K562 (cell line): Measurements from ENCODE around the gene TXNRD2. TPM values are rescaled to one million over a fixed set of nuclear protein-coding genes. Genes with fewer than 3 reads are reported as not detected.

Experiments
- CBX5 ChIP-seq: IDR thresholded peaks from 2 replicates; pipeline ENCODE4 v1.6.1; 2014; ENCODE audit warnings: low read depth, borderline replicate concordance
- E2F3 ChIP-seq: fragments of 250-450 bp; sonication (Bioruptor Pico); IDR thresholded peaks from 2 replicates; pipeline ENCODE4 v1.4.0; 2020; ENCODE audit warnings: mild to moderate bottlenecking
- HNRNPLL ChIP-seq: fragments of 200-400 bp; formaldehyde crosslinking; IDR thresholded peaks from 2 replicates; pipeline ENCODE4 v1.6.1; 2017; ENCODE audit warnings: low read length, low read depth, mild to moderate bottlenecking; ENCODE audit not compliant: poor library complexity, severe bottlenecking
- RBBP5 ChIP-seq: fragments of 200-600 bp; sonication (generic); IDR thresholded peaks from 2 replicates; pipeline ENCODE4 v1.6.1; 2012; ENCODE audit warnings: borderline replicate concordance, mild to moderate bottlenecking, low read length, control low read depth, inconsistent platforms; ENCODE audit not compliant: insufficient read depth, poor library complexity, severe bottlenecking
- SAFB2 ChIP-seq: fragments of 200-400 bp; formaldehyde crosslinking; IDR thresholded peaks from 2 replicates; pipeline ENCODE4 v1.6.1; 2018; ENCODE audit warnings: borderline replicate concordance, low read length, low read depth, moderate library complexity; ENCODE audit not compliant: severe bottlenecking
- STAT6 ChIP-seq: sonication (generic); formaldehyde crosslinking; IDR thresholded peaks from 2 replicates; pipeline ENCODE4 v1.8.1; 2023; ENCODE audit warnings: mild to moderate bottlenecking, missing genetic modification reagents
- VEZF1 ChIP-seq: fragments of 200-800 bp; sonication (Bioruptor generic); IDR thresholded peaks from 2 replicates; pipeline ENCODE4 v1.6.1; 2017; ENCODE audit warnings: missing genetic modification characterization, missing compliant biosample characterization
- ZBTB7A ChIP-seq: IDR thresholded peaks from 2 replicates; pipeline ENCODE4 v1.6.1; 2011; ENCODE audit warnings: low read depth, mild to moderate bottlenecking, low read length, moderate library complexity, borderline replicate concordance; ENCODE audit not compliant: control insufficient read depth
- ZFP30 ChIP-seq: fragments of 250-450 bp; sonication (Bioruptor Pico); IDR thresholded peaks from 2 replicates; pipeline ENCODE4 v1.8.0; 2022; ENCODE audit warnings: moderate library complexity, mild to moderate bottlenecking, inconsistent platforms, borderline replicate concordance
- ZNF583 ChIP-seq: fragments of 250-450 bp; sonication (Bioruptor Pico); IDR thresholded peaks from 2 replicates; pipeline ENCODE4 v1.4.0; 2020
- ZNF76 ChIP-seq: fragments of 250-450 bp; sonication (Bioruptor Pico); IDR thresholded peaks from 2 replicates; pipeline ENCODE4 v1.4.0; 2020; ENCODE audit warnings: mild to moderate bottlenecking, moderate library complexity, borderline replicate concordance
- polyA plus RNA-seq, 8 experiments: library from polyadenylated mRNA; depleted of rRNA in 4 of 8; stranded (reverse) in 5 of 8; unstranded in 3 of 8; fragments of >200 nt; fragmentation: Nextera tagmentation in 2 of 8; fragmentation: Illumina TruSeq in 1 of 8; extraction: Ambion mirVana in 2 of 8; extraction: Trizol in 1 of 8; gene quantifications; 2 replicates each; pipeline versions ENCODE4 v1.2.1 to v1.2.3, GENCODE V29; 2011 to 2014; ENCODE audit warnings: inconsistent platforms in 1 of 8, missing spikeins in 1 of 8
- total RNA-seq, 7 experiments: library from RNA; depleted of rRNA in 6 of 7; stranded (reverse); fragments of >200 nt in 6 of 7; fragmentation: Illumina TruSeq in 2 of 7; extraction: Trizol in 2 of 7; gene quantifications; 2 replicates each; pipeline versions ENCODE4 v1.2.1 to v1.2.3, GENCODE V29; 2011 to 2021; ENCODE audit warnings: low replicate concordance in 1 of 7
- TF ChIP-seq, protein P1 (sequence below): fragments of 250-450 bp; sonication (Bioruptor Pico); IDR thresholded peaks from 2 replicates; pipeline ENCODE4 v1.5.0; 2022; ENCODE audit warnings: mild to moderate bottlenecking
- TF ChIP-seq, protein P2 (sequence below): fragments of 450-650 bp; formaldehyde crosslinking; IDR thresholded peaks from 2 replicates; pipeline ENCODE4 v1.4.0; 2022; ENCODE audit warnings: missing genetic modification characterization
- TF ChIP-seq, protein P3 (sequence below): fragments of 450-650 bp; IDR thresholded peaks from 2 replicates; pipeline ENCODE4 v1.6.1; 2016; ENCODE audit warnings: borderline replicate concordance

TXNRD2 gene
- total and polyA plus RNA-seq, 9 of the 15 experiments (the other 6 are each of a cell fraction or from before 2014, with no cell fraction given): 3.3 to 80.2 (median 49.4) TPM

GRCh38 chr22:19880786-19881569 is 60.6 kb downstream of the TXNRD2 start (continued):
- TF ChIP-seq, protein P1, sequence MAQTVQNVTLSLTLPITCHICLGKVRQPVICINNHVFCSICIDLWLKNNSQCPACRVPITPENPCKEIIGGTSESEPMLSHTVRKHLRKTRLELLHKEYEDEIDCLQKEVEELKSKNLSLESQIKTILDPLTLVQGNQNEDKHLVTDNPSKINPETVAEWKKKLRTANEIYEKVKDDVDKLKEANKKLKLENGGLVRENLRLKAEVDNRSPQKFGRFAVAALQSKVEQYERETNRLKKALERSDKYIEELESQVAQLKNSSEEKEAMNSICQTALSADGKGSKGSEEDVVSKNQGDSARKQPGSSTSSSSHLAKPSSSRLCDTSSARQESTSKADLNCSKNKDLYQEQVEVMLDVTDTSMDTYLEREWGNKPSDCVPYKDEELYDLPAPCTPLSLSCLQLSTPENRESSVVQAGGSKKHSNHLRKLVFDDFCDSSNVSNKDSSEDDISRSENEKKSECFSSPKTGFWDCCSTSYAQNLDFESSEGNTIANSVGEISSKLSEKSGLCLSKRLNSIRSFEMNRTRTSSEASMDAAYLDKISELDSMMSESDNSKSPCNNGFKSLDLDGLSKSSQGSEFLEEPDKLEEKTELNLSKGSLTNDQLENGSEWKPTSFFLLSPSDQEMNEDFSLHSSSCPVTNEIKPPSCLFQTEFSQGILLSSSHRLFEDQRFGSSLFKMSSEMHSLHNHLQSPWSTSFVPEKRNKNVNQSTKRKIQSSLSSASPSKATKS (CRISPR knock-in tag): no peak
- TF ChIP-seq CBX5 (no peak), ZNF583 (CRISPR knock-in tag) (no peak), E2F3 (CRISPR knock-in tag) (no peak), STAT6 (CRISPR knock-in tag) (0 out of 2 replicates have a peak, but pooled peaks have one; percentile 32), ZFP30 (CRISPR knock-in tag) (no peak), RBBP5 (peak; percentile 14), VEZF1 (CRISPR knock-in tag) (no peak), SAFB2 (no peak), HNRNPLL (peak; percentile 97), ZBTB7A (no peak), ZNF76 (CRISPR knock-in tag) (no peak)
- TF ChIP-seq, protein P2, sequence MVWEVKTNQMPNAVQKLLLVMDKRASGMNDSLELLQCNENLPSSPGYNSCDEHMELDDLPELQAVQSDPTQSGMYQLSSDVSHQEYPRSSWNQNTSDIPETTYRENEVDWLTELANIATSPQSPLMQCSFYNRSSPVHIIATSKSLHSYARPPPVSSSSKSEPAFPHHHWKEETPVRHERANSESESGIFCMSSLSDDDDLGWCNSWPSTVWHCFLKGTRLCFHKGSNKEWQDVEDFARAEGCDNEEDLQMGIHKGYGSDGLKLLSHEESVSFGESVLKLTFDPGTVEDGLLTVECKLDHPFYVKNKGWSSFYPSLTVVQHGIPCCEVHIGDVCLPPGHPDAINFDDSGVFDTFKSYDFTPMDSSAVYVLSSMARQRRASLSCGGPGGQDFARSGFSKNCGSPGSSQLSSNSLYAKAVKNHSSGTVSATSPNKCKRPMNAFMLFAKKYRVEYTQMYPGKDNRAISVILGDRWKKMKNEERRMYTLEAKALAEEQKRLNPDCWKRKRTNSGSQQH (CRISPR knock-in tag): no peak
- TF ChIP-seq, protein P3, sequence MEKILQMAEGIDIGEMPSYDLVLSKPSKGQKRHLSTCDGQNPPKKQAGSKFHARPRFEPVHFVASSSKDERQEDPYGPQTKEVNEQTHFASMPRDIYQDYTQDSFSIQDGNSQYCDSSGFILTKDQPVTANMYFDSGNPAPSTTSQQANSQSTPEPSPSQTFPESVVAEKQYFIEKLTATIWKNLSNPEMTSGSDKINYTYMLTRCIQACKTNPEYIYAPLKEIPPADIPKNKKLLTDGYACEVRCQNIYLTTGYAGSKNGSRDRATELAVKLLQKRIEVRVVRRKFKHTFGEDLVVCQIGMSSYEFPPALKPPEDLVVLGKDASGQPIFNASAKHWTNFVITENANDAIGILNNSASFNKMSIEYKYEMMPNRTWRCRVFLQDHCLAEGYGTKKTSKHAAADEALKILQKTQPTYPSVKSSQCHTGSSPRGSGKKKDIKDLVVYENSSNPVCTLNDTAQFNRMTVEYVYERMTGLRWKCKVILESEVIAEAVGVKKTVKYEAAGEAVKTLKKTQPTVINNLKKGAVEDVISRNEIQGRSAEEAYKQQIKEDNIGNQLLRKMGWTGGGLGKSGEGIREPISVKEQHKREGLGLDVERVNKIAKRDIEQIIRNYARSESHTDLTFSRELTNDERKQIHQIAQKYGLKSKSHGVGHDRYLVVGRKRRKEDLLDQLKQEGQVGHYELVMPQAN: no peak
